ENCODE data around the gene C1QTNF9.
"Not testable (repeated sequence)": the region's sequence is repeated elsewhere in the genome, so short reads cannot be mapped to it uniquely, and the experiment has no call there.

Gene C1QTNF9

DNA sequence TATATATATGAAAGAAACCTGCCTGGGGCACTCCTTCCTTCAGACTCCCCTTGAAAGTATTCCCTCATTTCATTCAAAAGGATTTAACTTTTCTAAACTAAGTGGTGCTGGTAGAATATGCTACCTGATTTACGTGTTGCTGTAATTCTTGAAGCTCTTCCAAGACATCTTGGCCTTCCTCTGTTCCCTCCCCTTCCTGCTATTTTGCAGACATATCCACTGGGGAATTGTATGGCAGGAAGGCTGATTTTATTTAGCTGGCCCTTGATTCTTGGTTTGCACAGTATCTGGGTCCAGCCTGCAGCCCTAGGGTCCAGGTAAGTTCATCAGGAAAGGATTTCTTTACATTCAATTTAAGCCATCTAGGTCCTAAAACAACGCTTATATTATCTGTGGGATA is at the start of gene C1QTNF9:
Gene C1QTNF9, plus strand, starts transcription at position 281 of the 400 bp plus-strand sequence. CDS start 6,424 bp downstream, outside the sequence.
- not testable (repeated sequence) for DNase-seq (ENCODE audit: low spot score)

GRCh38 chr13:24261566-24261965 is 47.8 kb upstream of the C1QTNF9 start:
- no peak for DNase-seq (ENCODE audit: low spot score)

- no peak for DNase-seq (ENCODE audit: low spot score)
Measured at GRCh38 chr13:24263632-24264031, 45.7 kb upstream of the C1QTNF9 start.

DNA sequence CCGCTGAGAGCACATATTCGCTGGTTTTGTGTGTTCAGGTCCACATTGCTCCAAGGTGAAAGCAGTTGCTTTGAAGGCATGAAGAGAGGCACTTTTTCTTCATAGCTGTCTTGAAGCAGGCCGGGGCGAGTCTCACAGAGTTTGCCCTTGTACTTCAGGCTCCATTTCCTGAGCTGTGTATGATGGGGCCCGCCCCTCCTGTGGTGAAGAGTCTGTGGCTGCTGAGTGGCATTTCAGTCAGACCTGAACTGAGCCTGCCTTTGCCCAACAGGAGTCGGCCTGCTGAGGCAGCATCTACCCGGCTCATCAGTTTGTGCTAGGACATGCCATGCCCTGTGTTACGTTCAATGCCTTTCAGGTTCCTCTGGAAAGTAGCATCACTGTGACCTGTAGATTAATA is 44.4 kb upstream of the C1QTNF9 start:
- DNase-seq (ENCODE audit: low spot score): no peak

DNA sequence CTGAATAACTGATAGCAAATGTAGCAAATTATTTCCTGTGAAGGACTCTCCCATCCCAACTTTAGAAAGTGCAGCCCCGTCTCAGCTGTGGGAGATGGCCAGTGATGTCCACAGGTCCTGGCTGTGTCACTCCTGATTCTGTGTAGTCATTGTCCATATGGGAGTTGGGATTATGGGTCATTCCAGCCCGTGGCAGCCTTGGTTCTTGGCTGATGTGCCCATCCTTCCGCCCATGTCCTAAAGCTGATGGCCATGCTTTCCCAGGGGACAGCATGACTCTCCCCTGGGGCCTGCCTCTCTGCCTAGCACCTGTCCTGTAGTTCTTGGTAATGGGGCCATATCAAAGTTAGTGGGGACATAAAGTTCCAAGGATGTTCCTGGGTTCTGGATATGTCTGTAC is 43.9 kb upstream of the C1QTNF9 start:
- DNase-seq (ENCODE audit: low spot score): no peak

GRCh38 chr13:24267274-24267673 is 42.1 kb upstream of the C1QTNF9 start:
- no peak for DNase-seq (ENCODE audit: low spot score)

GRCh38 chr13:24267801-24268200 is 41.6 kb upstream of the C1QTNF9 start:
- no peak for DNase-seq (ENCODE audit: low spot score)

DNA sequence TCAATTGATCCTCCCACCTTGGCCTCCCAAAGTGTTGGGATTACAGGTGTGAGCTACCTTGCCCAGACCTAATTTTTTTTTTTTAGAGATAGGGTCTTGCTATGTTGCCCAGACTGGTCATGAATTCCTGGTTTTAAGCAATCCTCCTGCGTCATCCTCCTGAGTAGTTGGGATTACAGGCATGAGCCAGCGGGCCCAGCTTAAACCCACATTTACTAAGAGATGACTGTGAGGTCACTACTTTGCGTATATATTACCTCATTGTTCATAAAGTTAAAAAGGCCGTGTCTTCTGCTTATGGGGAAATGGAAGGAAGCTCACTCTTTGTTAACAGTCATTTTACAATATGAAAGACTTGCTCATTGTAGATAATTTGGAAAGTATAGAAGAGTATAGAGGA is 39.6 kb upstream of the C1QTNF9 start:
- no peak for DNase-seq (ENCODE audit: low spot score)

GRCh38 chr13:24270639-24271141 is 38.7 kb upstream of the C1QTNF9 start:
- peak; percentile 78 for DNase-seq (ENCODE audit: low spot score)

DNA sequence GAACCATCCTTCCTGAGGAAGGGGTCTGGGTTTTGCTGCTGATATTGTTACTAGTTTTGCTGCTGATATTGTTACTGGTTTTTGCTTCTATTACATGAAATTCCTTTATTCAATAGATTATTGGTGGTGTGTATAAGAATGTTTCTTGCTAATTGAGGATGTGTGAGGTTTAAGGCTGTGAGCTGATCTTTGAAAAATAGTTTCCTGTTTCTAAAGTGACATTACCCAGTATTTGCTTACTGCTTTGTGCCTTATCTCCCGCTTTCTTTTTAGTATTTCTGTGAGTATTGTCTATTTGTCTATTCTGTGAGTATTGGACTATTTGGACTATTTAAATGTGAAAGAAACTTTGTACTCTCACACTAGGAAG is 38.2 kb upstream of the C1QTNF9 start:
- DNase-seq (ENCODE audit: low spot score): no peak

DNA sequence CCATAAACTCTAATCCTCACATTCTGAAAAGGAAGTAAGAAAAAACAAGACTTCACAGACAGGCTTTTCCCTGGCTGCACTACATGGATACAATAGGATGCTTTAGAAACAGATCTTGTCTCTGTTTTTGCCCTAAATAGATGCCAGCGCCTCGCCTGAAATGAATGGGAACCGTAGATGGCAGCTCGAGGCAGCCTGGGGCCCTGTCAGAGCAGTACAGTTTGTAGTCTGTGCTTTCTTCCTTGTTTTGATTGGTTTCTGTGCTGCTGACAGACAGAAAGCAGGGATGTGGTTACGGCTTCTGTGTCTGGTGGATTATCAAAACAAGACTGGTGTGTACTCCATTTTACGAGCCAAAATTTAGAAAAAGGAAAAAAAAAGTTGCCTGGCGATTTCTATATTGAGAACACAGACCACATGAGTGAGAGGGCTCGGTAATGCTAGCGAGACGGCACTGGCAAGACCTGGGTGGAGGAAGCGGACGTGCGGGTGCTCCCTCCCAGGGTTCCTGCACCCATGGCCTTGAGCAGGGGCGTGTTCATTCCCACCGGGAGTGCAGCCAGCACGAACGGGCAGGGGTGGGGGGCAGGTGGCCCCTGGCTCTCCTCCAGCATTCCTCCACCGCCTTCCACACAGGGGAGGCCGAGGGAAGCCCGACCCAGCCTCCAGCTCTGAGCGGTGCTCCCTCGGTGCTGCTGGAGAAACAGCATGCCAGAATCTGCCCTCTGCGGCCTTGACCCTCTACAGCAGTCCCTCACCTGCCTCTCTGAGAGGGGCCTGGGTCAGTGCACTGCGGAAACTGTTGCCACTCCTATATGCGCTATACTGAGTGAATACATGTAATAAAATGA is 37.6 kb upstream of the C1QTNF9 start:
- DNase-seq (ENCODE audit: low spot score): peak; percentile 87

DNA sequence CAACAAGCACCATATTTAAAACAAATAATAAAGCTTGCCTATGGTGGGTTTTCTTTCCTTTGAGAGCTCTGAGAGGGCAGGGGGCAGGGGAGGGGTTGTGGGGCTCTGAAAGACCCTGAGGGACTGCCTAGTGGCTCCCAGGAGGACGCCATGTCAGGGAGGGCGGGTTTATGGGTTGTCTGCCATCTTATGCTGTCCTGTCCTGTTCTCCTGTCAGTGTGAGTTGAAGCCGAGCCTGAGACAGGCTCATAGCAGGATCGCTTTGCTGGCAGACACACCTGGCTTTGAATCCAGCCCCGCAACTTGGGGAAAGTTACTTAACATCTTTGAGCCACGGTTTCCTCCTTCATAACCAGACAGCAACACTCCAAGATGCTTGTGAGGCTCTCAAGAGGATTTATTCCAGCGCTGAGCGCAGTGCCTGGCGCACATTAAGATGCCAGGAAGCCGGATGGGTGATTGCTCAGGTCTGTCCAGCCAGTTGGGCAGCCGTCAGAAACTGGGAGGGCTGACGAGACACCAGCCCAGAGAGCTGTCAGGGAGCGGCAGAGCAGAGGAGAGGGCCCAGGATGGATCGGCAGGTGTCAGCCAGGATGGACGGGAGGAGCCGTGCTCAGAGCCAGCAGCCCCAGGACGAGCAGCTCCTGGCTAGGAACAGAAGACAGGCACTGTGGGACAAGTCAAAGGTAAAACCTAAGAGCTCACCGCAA is 36.8 kb upstream of the C1QTNF9 start:
- no peak for DNase-seq (ENCODE audit: low spot score)

- no peak for DNase-seq (ENCODE audit: low spot score)
Measured at GRCh38 chr13:24273926-24274325, 35.5 kb upstream of the C1QTNF9 start.

DNA sequence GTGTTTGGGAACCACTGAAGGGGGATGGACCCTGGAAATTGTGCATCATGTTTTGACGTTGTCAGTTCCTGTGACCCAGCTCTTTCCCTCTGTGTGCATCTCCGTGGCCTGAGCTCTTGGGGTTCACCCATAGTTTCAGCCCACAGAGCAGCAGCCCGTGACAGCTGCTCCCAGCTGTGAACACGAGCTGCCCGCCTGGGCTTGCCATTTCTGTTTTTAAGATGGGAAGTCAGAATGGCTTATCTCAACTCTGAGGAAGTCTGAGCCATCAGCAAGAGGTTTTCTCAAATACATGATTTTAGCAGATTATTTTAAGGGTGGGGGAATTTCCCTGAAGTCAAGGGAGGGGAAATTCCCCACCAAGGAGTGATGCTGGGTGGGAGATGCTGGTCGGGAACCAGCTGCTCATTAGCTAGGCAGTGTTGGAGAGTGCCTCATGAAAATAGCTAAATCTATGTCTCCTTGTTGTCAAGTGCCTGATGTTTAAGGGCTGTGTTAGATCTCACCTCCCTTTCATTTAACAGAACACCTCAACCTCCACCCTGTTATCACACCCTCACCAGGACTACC is 34.8 kb upstream of the C1QTNF9 start:
- DNase-seq (ENCODE audit: low spot score): peak; percentile 32

- no peak for DNase-seq (ENCODE audit: low spot score)
Measured at GRCh38 chr13:24275041-24275440, 34.3 kb upstream of the C1QTNF9 start.

- DNase-seq (ENCODE audit: low spot score): no peak
Measured at GRCh38 chr13:24276306-24276705, 33.1 kb upstream of the C1QTNF9 start.

DNA sequence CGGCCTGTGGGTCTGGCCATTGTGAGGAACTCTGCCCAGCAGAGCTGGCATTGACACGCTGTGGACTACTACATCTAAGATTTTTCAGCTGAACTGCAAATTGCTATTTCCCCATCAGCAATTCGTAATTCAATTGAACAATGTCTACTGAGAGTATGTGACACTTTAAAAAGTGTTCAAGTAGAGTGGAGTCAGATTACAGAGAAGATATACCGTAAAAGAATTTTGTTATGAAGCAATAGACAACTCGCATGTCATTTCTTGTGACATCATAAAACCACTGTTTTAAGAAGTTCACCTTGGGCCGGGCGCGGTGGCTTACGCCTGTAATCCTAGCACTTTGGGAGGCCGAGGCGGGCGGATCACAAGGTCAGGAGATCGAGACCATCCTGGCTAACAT is 32.5 kb upstream of the C1QTNF9 start:
- no peak for DNase-seq (ENCODE audit: low spot score)

DNA sequence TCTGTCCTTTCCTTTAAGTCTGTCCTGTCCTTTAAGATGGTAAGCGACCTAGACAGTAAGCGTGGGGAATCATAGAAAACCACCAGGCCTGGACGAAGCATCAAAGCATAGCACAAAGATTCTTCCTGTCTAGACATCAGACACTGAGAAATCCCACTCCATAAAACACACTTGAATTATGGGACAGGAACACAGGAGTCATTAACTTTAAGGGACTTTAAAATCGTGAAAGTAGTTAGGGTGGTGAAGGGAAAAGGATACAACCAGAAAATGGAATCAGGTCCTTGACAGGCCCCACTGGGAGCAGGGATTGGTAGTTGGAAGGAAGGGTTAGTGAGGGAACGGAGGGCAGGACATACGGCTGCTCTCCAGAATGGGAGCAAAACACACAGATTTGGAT is 31.6 kb upstream of the C1QTNF9 start:
- DNase-seq (ENCODE audit: low spot score): no peak

- DNase-seq (ENCODE audit: low spot score): no peak
Measured at GRCh38 chr13:24279327-24280110, 29.9 kb upstream of the C1QTNF9 start.

- DNase-seq (ENCODE audit: low spot score): no peak
Measured at GRCh38 chr13:24280720-24281119, 28.7 kb upstream of the C1QTNF9 start.

GRCh38 chr13:24281188-24282008 is 28.0 kb upstream of the C1QTNF9 start:
- no peak for DNase-seq (ENCODE audit: low spot score)

Measured in putamen (tissue), 1 donor.